B cell (primary cell): ENCODE data around the gene AFF3. TPM values are rescaled to one million over a fixed set of nuclear protein-coding genes. Genes with fewer than 3 reads are reported as not detected.

ENCODE experiments used
- ATAC-seq: fragments of 200-7000 bp; cut with Tn5 transposase; one replicate; pipeline ENCODE4 v1.10.0; 2021; ENCODE audit warnings: low read depth, mild to moderate bottlenecking, moderate number of reproducible peaks, moderate library complexity
- CTCF ChIA-PET: fragments of 350-600 bp; sonication (Branson Sonifier 250); formaldehyde crosslinking; loops from one replicate; lab custom pipeline; 2021; ENCODE audit warnings: antibody characterized with exemption, inconsistent platforms; lab: Charles Lee
- POLR2A ChIA-PET: fragments of 350-600 bp; sonication (Branson Sonifier 250); formaldehyde crosslinking; loops from one replicate; lab custom pipeline; 2021; ENCODE audit warnings: antibody characterized with exemption; lab: Charles Lee
- DNase-seq: peaks from one replicate; pipeline ENCODE4 v3.0.0; 2013
- H2AFZ ChIP-seq: 2 replicates; pipeline ENCODE4 v1.6.1; 2012; ENCODE audit warnings: mild to moderate bottlenecking, low read depth, low read length; ENCODE audit not compliant: insufficient read depth, poor library complexity, severe bottlenecking
- H3K27ac ChIP-seq, 2 donors: 1 replicate in 1 of 2; 2 replicates in 1 of 2; pipeline ENCODE4 v1.5.1; 2012 to 2013; ENCODE audit warnings: low read length in 2 of 2, mild to moderate bottlenecking in 2 of 2, moderate library complexity in 1 of 2
- H3K27me3 ChIP-seq, 4 experiments: fragments of 200-600 bp in 1 of 4; sonication (generic) in 1 of 4; replicated peaks in 1 of 4; 1 replicate in 2 of 4; 2 replicates in 2 of 4; pipeline versions ENCODE4 v1.6.1 to v1.7.0; 2013 to 2016; ENCODE audit warnings: low read length in 3 of 4, mild to moderate bottlenecking in 2 of 4, mixed read lengths in 1 of 4, moderate library complexity in 1 of 4; ENCODE audit not compliant: insufficient read depth in 4 of 4, control insufficient read depth in 3 of 4; ENCODE audit errors: control extremely low read depth in 1 of 4
- H3K36me3 ChIP-seq, 2 experiments: replicated peaks in 1 of 2; 1 replicate in 1 of 2; 2 replicates in 1 of 2; pipeline versions ENCODE4 v1.6.1 to v1.7.1; 2013; ENCODE audit warnings: low read length in 1 of 2; ENCODE audit not compliant: insufficient read depth in 2 of 2, control insufficient read depth in 1 of 2; ENCODE audit errors: control extremely low read depth in 1 of 2, extremely low read depth in 1 of 2
- H3K4me1 ChIP-seq, 2 donors: fragments of 200-600 bp in 1 of 2; sonication (generic) in 1 of 2; 1 replicate in 1 of 2; 2 replicates in 1 of 2; pipeline versions ENCODE4 v1.5.1 to v1.6.1; 2013 to 2017; ENCODE audit warnings: low read length in 2 of 2; ENCODE audit not compliant: control insufficient read depth in 2 of 2, insufficient read depth in 2 of 2
- H3K4me2 ChIP-seq: replicated peaks from 2 replicates; pipeline ENCODE3; 2012; ENCODE audit warnings: mild to moderate bottlenecking, low read depth, low read length; ENCODE audit not compliant: poor library complexity, severe bottlenecking
- H3K4me3 ChIP-seq, 5 experiments: fragments of 200-600 bp in 1 of 5; sonication (generic) in 1 of 5; 1 replicate in 3 of 5; 2 replicates in 2 of 5; pipeline versions ENCODE4 v1.5.1 to v1.7.0; 2011 to 2016; ENCODE audit warnings: low read length in 4 of 5, mild to moderate bottlenecking in 4 of 5, low read depth in 2 of 5, control low read depth in 1 of 5, moderate library complexity in 1 of 5; ENCODE audit not compliant: insufficient read depth in 1 of 5; ENCODE audit errors: control extremely low read depth in 1 of 5, extremely low read depth in 1 of 5
- H3K79me2 ChIP-seq: fragments of 200-600 bp; sonication (generic); one replicate; pipeline ENCODE4 v1.6.0; 2016; ENCODE audit warnings: low read length; ENCODE audit not compliant: control insufficient read depth, insufficient read depth
- H3K9ac ChIP-seq: fragments of 200-600 bp; sonication (generic); 2 replicates; pipeline ENCODE4 v1.6.1; 2017; ENCODE audit warnings: mild to moderate bottlenecking, low read length, moderate library complexity
- H3K9me3 ChIP-seq, 3 donors: one replicate each; pipeline versions ENCODE4 v1.6.1 to v1.7.1; 2013; ENCODE audit warnings: low read length in 2 of 3; ENCODE audit not compliant: control insufficient read depth in 2 of 3, insufficient read depth in 1 of 3; ENCODE audit errors: control extremely low read depth in 1 of 3
- H4K20me1 ChIP-seq: 2 replicates; pipeline ENCODE4 v1.6.0; 2012; ENCODE audit warnings: mild to moderate bottlenecking, low read length; ENCODE audit not compliant: insufficient read depth, control insufficient read depth, poor library complexity, severe bottlenecking
- H3K27ac Mint-ChIP-seq: one replicate; pipeline ENCODE4 v1.8.0; 2021; ENCODE audit warnings: mixed read lengths
- H3K27me3 Mint-ChIP-seq: one replicate; pipeline ENCODE4 v1.8.0; 2021; ENCODE audit warnings: mixed read lengths
- H3K4me1 Mint-ChIP-seq: one replicate; pipeline ENCODE4 v1.8.0; 2021; ENCODE audit warnings: mixed read lengths
- H3K4me3 Mint-ChIP-seq: one replicate; pipeline ENCODE4 v1.8.0; 2021; ENCODE audit warnings: mixed read lengths
- H3K9me3 Mint-ChIP-seq: one replicate; pipeline ENCODE4 v1.8.0; 2022; ENCODE audit warnings: mixed read lengths; ENCODE audit not compliant: insufficient read depth
- EZH2 ChIP-seq: IDR thresholded peaks from 2 replicates; pipeline ENCODE4 v1.6.1; 2012; ENCODE audit warnings: borderline replicate concordance, low read depth, mild to moderate bottlenecking, moderate library complexity, low read length; ENCODE audit not compliant: insufficient read depth, poor library complexity, severe bottlenecking
- WGBS: methylation state at CpG from one replicate; pipeline ENCODE4 v1.1.5; 2013; ENCODE audit warnings: missing lambda C conversion rate; ENCODE audit not compliant: insufficient coverage; 5-methylcytosine and 5-hydroxymethylcytosine counted together
- intact Hi-C: fragments of 100-400 bp; cut with micrococcal nuclease; formaldehyde crosslinking; loops from one replicate; pipeline ENCODE4 v1.10.0; 2022
- polyA plus RNA-seq: library from polyadenylated mRNA; depleted of rRNA; stranded (reverse); fragments of >200 nt; gene quantifications from 2 replicates; pipeline ENCODE4 v1.2.3, GENCODE V29; 2012
- total RNA-seq, 2 donors: library from RNA; stranded (reverse); fragments of 120-200 nt in 1 of 2; gene quantifications; 1 replicate in 1 of 2; 2 replicates in 1 of 2; pipeline versions ENCODE4 v1.2.3 to v1.2.4, GENCODE V29; 2013 to 2022
- TF ChIP-seq, protein P1 (sequence below): fragments of 200-600 bp; IDR thresholded peaks from one replicate; pipeline ENCODE4 v1.8.0; 2022; ENCODE audit warnings: antibody characterized with exemption, mild to moderate bottlenecking

Gene AFF3
- total and polyA plus RNA-seq, 2 donors (not counting 1 experiment from before 2014, with no cell fraction given) = 117 to 830 TPM

GRCh38 chr2:99617811-99618210, 524.6 kb downstream of the AFF3 start:
- Histone ChIP-seq H2AFZ (no peak overlapping the region), H3K27ac (no peak overlapping the region)
- intact Hi-C loops = no loop called here

GRCh38 chr2:99615247-99615771, 527.1 kb downstream of the AFF3 start:
- ATAC-seq (no peak), DNase-seq (no peak)
- 96% methylated on average over 12 of the region's 12 CpGs for WGBS
- Histone ChIP-seq H3K36me3 (peaks cover 0 to 30% of the 10 kb centered on the region in 2 experiments), H2AFZ (no peak overlapping the region), H3K4me1 (peaks cover 0 to 3% of the 10 kb centered on the region in 2 donors), H3K9me3 (no peaks in the 10 kb centered on the region), H3K27ac (no peak overlapping the region), H3K4me2 (no peak overlapping the region), H3K9ac (no peak overlapping the region), H4K20me1 (peaks cover 49% of the 10 kb centered on the region), H3K79me2 (peaks cover 43% of the 10 kb centered on the region), H3K4me3 (no peak overlapping the region), H3K27me3 (no peaks in the 10 kb centered on the region)
- Mint-ChIP-seq H3K27ac (no peak overlapping the region), H3K4me3 (no peak overlapping the region), H3K4me1 (peaks cover 23% of the 10 kb centered on the region), H3K27me3 (no peaks in the 10 kb centered on the region), H3K9me3 (no peaks in the 10 kb centered on the region)
- CTCF ChIA-PET = interaction anchor here (0.5 to 1.6 kb wide), 2 partner anchors 55 to 779 kb away, joined by 4 to 6 read pairs; no protein-coding TSS in a partner anchor
- intact Hi-C loops = no loop called here
- POLR2A ChIA-PET = no interaction called here
- TF ChIP-seq, protein P1, sequence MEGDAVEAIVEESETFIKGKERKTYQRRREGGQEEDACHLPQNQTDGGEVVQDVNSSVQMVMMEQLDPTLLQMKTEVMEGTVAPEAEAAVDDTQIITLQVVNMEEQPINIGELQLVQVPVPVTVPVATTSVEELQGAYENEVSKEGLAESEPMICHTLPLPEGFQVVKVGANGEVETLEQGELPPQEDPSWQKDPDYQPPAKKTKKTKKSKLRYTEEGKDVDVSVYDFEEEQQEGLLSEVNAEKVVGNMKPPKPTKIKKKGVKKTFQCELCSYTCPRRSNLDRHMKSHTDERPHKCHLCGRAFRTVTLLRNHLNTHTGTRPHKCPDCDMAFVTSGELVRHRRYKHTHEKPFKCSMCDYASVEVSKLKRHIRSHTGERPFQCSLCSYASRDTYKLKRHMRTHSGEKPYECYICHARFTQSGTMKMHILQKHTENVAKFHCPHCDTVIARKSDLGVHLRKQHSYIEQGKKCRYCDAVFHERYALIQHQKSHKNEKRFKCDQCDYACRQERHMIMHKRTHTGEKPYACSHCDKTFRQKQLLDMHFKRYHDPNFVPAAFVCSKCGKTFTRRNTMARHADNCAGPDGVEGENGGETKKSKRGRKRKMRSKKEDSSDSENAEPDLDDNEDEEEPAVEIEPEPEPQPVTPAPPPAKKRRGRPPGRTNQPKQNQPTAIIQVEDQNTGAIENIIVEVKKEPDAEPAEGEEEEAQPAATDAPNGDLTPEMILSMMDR = no peak
- TF ChIP-seq EZH2 = no peak

More at GRCh38 chr2:99617811-99618210, 524.6 kb downstream of the AFF3 start:
- Mint-ChIP-seq H3K4me3 (no peak overlapping the region), H3K27me3 (no peaks in the 10 kb centered on the region), H3K4me1 (peaks cover 12% of the 10 kb centered on the region), H3K9me3 (no peaks in the 10 kb centered on the region), H3K27ac (no peak overlapping the region)
- WGBS = 100% methylated on average over 1 of the region's 5 CpGs
- ChIA-PET CTCF (no interaction called here), POLR2A (no interaction called here)
- no peaks in the 10 kb centered on the region for H3K4me1 ChIP-seq
- peaks cover 65% of the 10 kb centered on the region for H4K20me1 ChIP-seq
- DNase-seq (no peak), ATAC-seq (no peak)
- TF ChIP-seq, protein P1 = no peak
- no peak for TF ChIP-seq EZH2
- H3K9me3 ChIP-seq = no peaks in the 10 kb centered on the region
- H3K36me3 ChIP-seq = peaks cover 0 to 47% of the 10 kb centered on the region in 2 experiments
- no peak overlapping the region for H3K4me3 ChIP-seq
- H3K4me2 ChIP-seq = no peak overlapping the region
- peaks cover 61% of the 10 kb centered on the region for H3K79me2 ChIP-seq
- H3K27me3 ChIP-seq = no peaks in the 10 kb centered on the region
- H3K9ac ChIP-seq = no peak overlapping the region
